Skeletal muscle satellite cell (primary cell): ENCODE results near the gene ARID1B.

Source experiments
- H3K27me3 ChIP-seq: 2 replicates; pipeline ENCODE4 v1.7.0; 2013; ENCODE audit warnings: low read length; ENCODE audit not compliant: control insufficient read depth, insufficient read depth
- H3K36me3 ChIP-seq: 2 replicates; pipeline ENCODE4 v1.7.0; 2013; ENCODE audit warnings: mild to moderate bottlenecking, control low read depth, low read length; ENCODE audit not compliant: insufficient read depth
- H3K4me1 ChIP-seq: 2 replicates; pipeline ENCODE4 v1.7.0; 2013; ENCODE audit warnings: low read length; ENCODE audit not compliant: control insufficient read depth, insufficient read depth
- H3K4me2 ChIP-seq: 2 replicates; pipeline ENCODE4 v1.7.0; 2013; ENCODE audit warnings: mild to moderate bottlenecking, low read length
- H3K4me3 ChIP-seq: 2 replicates; pipeline ENCODE4 v1.7.0; 2013; ENCODE audit warnings: low read length
- H3K9ac ChIP-seq: 2 replicates; pipeline ENCODE4 v1.7.0; 2013; ENCODE audit warnings: mild to moderate bottlenecking, low read depth, low read length, moderate library complexity
- H3K9me3 ChIP-seq: replicated peaks from 2 replicates; pipeline ENCODE4 v1.7.0; 2013; ENCODE audit warnings: mild to moderate bottlenecking, control low read depth, low read length

Gene ARID1B

DNA sequence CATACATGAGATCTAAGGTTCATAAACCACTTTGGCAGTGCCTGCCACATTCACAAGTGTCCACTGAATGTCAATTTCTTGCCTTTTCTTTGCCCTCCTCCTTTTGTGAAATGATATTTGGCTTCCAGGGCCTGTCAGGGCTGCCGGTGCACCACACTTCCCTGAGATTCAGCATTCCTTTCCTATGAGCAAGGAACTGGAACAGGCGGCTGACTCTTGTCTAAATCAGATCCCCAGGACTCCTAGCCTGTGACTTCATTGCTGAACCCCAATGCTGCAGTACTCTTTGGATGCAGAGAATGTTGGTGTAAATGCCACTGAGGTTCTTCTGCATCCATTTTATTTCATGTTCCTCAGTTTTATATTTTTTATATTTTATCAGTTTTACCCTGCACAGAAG lies 172.2 kb downstream of the ARID1B start:
- no peak overlapping the region for H3K9ac ChIP-seq
- no peaks in the 10 kb centered on the region for H3K27me3 ChIP-seq
- H3K9me3 ChIP-seq = no peaks in the 10 kb centered on the region
- H3K4me2 ChIP-seq = peak overlapping the region; percentile 29
- H3K4me3 ChIP-seq = peak overlapping the region; percentile 5
- peaks cover 45% of the 10 kb centered on the region for H3K4me1 ChIP-seq
- H3K36me3 ChIP-seq = no peaks in the 10 kb centered on the region

DNA sequence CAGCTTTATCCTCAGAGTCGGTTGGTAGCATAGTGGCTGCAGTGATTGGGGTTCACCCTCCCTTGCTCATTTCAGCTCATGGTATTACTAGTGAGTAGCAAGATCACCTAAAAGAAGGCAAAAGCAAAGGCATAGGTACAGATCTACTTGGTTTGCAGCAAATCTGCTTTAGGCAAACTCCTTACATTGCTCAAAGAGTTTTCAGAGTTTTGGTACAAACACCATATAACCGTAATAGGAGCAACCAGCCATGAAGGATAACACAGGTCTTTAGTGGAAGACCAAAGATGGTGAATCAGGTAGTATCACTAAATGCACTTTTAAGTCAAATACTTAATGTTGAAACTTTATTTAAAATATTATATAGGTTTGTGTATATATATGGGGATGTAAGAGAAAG lies 172.9 kb downstream of the ARID1B start:
- no peak overlapping the region for H3K4me2 ChIP-seq

DNA sequence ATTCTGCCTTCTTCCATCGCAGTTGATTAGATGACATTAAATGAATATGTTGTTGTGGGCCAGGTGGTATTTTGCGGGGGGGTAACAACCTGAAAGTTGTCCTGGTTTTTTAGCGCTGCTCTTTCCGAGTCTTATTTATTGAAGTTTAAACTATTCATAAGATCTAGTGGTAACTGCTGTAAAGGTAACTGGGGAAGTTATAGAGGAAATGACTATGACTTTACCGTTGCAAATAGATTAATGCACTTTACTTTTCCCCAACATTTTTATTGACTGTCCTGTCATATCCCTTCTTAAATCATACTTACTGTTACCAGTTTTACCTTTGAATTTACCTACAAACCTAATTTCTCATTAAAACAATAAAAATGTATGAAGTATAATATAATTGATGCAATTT lies 173.4 kb downstream of the ARID1B start:
- Histone ChIP-seq H3K4me3 (no peak overlapping the region), H3K4me1 (peaks cover 56% of the 10 kb centered on the region), H3K9me3 (no peaks in the 10 kb centered on the region), H3K36me3 (no peaks in the 10 kb centered on the region), H3K4me2 (no peak overlapping the region), H3K9ac (no peak overlapping the region), H3K27me3 (no peaks in the 10 kb centered on the region)

More for the DNA sequence above, 172.9 kb downstream of the ARID1B start:
- Histone ChIP-seq H3K4me3 (no peak overlapping the region), H3K9ac (no peak overlapping the region), H3K4me1 (peaks cover 52% of the 10 kb centered on the region), H3K36me3 (no peaks in the 10 kb centered on the region), H3K27me3 (no peaks in the 10 kb centered on the region), H3K9me3 (no peaks in the 10 kb centered on the region)

DNA sequence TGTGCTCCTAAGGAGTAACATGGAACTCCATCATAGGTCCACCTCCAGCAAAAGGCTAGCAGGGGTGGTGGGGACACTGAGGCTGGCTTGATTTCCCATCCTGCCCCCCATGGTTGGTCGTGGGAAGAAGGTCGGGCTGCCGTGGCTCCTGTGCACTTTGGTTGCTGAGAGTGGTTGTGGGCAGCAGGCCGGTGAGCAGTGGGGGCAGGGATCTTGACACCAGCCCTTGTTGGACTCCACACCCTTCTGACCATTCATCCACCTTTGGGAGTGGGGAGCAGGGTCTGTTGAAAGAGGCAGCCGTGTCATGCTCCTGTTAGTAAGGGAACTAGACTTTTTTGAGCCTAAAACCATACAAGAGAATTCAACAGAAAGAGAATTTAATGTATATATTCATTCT lies 175.2 kb downstream of the ARID1B start:
- Histone ChIP-seq H3K27me3 (no peaks in the 10 kb centered on the region), H3K9ac (no peak overlapping the region), H3K4me1 (peaks cover 73% of the 10 kb centered on the region), H3K4me3 (no peak overlapping the region), H3K4me2 (no peak overlapping the region), H3K36me3 (no peaks in the 10 kb centered on the region), H3K9me3 (no peaks in the 10 kb centered on the region)

DNA sequence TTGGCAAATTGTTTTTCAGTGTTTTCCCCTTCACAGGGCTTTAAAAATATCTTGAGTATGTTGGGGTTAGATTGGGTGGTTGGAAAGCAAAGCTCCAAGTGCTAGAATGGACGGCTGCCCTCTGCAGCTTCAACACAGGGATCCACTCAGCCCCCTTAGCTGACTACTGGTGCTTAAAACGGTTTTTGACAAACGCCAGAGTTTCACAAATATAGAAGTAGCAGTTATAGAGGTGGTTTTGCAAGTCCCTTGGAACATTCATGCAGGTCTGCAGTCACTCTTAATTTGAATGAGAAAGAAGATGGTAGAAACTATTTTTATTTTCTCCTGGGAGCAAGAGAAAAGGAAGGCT lies 175.9 kb downstream of the ARID1B start:
- peak overlapping the region; percentile 75 for H3K4me2 ChIP-seq
- peak overlapping the region; percentile 65 for H3K9ac ChIP-seq
- H3K4me3 ChIP-seq = peak overlapping the region; percentile 59

DNA sequence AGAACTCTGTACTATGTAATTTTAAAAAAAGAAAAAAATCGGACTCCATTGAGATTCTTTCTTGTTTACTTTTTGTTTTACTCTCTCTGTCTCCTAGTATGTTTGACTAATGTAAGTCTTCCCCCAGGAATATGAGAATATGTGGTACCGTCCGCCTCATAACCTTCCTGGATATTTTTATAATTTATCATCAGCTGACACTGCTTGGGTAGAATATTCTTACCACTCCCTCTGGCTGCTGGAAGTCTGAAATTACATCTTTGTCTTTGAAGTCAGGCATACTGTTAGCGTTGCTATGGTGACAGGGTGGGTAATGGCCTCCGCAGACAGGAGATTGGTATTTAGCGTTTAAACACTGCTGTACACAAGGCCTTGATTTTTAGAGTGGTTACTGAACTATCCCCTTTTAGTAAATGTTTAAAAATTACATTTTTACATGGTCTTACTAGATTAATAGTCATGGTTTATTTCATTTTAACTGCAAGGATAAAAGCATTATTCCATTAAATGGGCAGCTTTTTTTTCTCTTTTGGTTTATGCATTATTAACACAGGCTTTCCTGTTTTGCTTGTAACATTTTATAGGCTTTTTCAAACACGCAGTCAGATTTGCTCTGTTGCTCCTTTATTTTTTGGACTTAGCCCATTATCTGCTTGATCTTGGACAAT lies 176.4 kb downstream of the ARID1B start:
- H3K9me3 ChIP-seq = no peaks in the 10 kb centered on the region
- peaks cover 75% of the 10 kb centered on the region for H3K4me1 ChIP-seq
- peak overlapping the region; percentile 59 for H3K4me3 ChIP-seq
- H3K27me3 ChIP-seq = no peaks in the 10 kb centered on the region
- peak overlapping the region; percentile 77 for H3K9ac ChIP-seq
- peak overlapping the region; percentile 75 for H3K4me2 ChIP-seq
- no peaks in the 10 kb centered on the region for H3K36me3 ChIP-seq

More for the DNA sequence above, 175.9 kb downstream of the ARID1B start:
- H3K4me1 ChIP-seq = peaks cover 73% of the 10 kb centered on the region
- H3K36me3 ChIP-seq = no peaks in the 10 kb centered on the region
- H3K27me3 ChIP-seq = no peaks in the 10 kb centered on the region
- H3K9me3 ChIP-seq = no peaks in the 10 kb centered on the region

DNA sequence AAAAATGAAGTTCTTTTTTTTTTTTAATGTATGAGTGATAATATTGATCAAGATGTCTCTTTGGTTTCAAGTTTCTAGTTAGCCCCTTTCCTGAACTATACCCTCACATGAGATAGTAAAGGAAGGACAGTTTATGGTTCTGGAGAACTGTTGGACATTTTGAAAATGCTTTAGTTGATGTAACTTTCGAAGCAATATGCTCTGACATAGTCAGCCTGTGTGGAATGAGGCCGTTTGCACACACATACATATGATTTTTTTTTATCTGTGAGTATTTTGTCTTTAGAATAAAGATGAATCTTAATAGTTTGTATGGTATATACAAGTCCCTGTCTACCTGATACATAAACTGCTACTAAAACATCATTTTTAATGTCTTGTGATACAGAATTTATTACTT lies 177.0 kb downstream of the ARID1B start:
- Histone ChIP-seq H3K27me3 (no peaks in the 10 kb centered on the region), H3K9ac (peak overlapping the region; percentile 77), H3K4me1 (peaks cover 72% of the 10 kb centered on the region), H3K9me3 (no peaks in the 10 kb centered on the region), H3K4me2 (peak overlapping the region; percentile 75), H3K36me3 (no peaks in the 10 kb centered on the region), H3K4me3 (peak overlapping the region; percentile 16)

DNA sequence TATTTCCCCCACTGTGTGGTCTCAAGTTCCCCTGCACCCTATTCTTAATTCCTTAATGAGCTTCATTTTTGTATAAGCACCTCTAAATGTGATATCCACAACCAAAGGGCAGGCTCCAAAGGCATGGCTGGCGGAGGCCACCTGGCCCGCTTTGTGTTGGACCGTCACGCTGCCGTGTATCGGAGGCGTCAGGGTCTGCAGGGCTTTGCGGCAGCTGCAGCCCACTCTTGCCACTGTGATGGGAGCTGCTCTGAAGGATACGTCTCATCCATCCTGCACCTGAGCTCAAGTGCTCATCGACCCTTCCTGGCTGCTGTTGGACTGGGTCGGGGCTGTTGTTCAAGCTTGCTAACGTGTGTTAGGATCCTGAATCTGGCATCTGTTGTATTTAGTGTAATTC lies 177.6 kb downstream of the ARID1B start:
- Histone ChIP-seq H3K4me3 (no peak overlapping the region), H3K36me3 (no peaks in the 10 kb centered on the region), H3K27me3 (no peaks in the 10 kb centered on the region), H3K9me3 (no peaks in the 10 kb centered on the region), H3K4me2 (no peak overlapping the region), H3K4me1 (peaks cover 66% of the 10 kb centered on the region), H3K9ac (peak overlapping the region; percentile 77)

DNA sequence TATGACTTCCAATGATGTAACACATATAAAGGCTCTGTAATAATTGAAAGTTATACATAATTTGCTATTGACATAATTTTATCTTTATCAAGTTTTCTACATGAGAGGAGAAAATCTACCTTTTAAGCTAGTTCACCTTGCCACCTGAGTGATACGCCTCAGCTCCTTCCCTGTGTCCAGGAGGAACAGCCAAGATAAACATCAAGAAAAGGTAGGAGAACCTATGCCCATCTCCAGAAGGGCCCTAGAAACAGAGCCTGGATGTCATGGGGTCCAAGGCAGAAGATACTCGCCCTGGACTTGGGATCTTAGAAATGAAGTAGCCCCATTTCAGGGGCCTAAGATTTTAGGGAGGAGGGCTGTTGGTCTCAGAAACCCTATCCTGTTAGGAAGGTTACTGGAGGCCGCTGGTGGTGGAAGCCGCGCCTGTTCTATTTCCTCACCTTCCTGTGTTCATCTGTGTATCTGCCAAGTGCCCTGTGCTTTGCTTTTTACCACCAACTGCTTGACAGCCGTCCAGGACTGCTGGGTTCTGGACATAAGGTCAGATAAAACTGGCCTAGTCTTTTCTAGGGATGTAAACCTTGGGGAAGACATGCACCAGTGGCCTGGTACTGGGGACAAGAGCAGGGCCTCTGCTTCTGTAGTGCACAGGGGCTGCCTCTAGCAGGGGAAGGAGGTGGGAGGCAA lies 178.5 kb downstream of the ARID1B start:
- Histone ChIP-seq H3K27me3 (no peaks in the 10 kb centered on the region), H3K4me3 (no peak overlapping the region), H3K9ac (peak overlapping the region; percentile 8), H3K4me2 (peak overlapping the region; percentile 52), H3K9me3 (no peaks in the 10 kb centered on the region), H3K36me3 (no peaks in the 10 kb centered on the region), H3K4me1 (peaks cover 62% of the 10 kb centered on the region)

DNA sequence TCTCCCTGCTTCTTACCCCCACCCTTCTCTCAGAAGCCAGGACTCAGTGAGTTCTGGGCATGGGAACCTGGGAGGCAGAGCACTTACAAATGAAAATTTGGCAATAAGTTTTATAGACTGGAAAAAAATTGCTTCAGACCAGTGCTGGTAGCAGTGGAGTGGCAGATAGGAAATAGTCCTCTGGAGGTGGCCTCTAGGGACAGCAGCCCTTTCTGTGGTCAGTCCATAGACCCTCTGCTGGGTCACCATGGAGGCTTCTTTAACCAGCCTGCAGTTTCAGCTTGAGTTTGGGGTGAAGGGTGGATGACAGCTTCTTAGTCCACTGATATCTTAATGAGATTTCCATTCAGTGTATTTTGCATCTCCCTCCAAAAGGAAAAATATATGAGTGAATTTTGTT lies 179.1 kb downstream of the ARID1B start:
- no peak overlapping the region for H3K9ac ChIP-seq
- H3K27me3 ChIP-seq = no peaks in the 10 kb centered on the region
- no peak overlapping the region for H3K4me3 ChIP-seq
- H3K4me2 ChIP-seq = peak overlapping the region; percentile 52
- no peaks in the 10 kb centered on the region for H3K36me3 ChIP-seq
- H3K4me1 ChIP-seq = peaks cover 62% of the 10 kb centered on the region
- H3K9me3 ChIP-seq = no peaks in the 10 kb centered on the region

DNA sequence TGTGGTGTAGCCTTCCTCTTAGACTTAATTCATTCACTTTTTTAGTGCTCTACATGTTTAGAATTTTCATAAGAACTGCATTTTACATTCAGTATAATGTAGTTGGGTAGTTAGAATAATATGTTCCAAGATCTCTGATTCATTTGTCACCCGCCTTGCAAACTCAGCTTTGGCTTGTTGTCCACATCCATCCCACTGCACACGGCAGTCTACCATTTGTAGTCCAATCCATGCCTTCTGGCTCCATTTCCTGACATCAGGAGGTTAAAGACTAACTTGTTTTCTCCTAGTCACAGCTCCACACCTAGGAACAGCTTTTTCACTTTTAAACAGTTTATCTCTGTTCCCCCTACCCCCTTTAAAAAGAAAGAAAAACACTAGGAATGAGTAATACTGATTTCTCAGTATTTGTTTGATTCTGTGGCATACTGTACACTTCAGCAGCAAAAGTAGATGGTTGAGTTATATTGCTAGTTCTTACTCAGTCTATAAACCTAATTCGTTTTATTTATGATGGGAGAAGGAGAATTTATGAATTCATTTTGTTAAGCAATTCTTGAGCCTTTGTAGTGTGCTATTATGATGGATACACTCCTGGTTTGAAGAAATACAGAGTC lies 180.9 kb downstream of the ARID1B start:
- Histone ChIP-seq H3K4me1 (peaks cover 53% of the 10 kb centered on the region), H3K9ac (peak overlapping the region; percentile 18), H3K9me3 (no peaks in the 10 kb centered on the region), H3K4me3 (peak overlapping the region; percentile 20), H3K4me2 (peak overlapping the region; percentile 37), H3K27me3 (no peaks in the 10 kb centered on the region), H3K36me3 (no peaks in the 10 kb centered on the region)
